Hepatocyte (in vitro differentiated cells): ENCODE data around the gene PSME1.

Experiments
- CTCF ChIP-seq: fragments of 200-600 bp; sonication (generic); IDR thresholded peaks from 2 replicates; pipeline ENCODE4 v1.5.1; 2016; ENCODE audit warnings: antibody characterized with exemption, mild to moderate bottlenecking; ENCODE audit not compliant: poor library complexity
- EZH2phosphoT487 ChIP-seq: fragments of 200-600 bp; sonication (generic); IDR thresholded peaks from one replicate; pipeline ENCODE4 v1.6.1; 2018; ENCODE audit warnings: antibody characterized with exemption, mild to moderate bottlenecking, low read depth, moderate library complexity; ENCODE audit not compliant: unreplicated experiment, severe bottlenecking

GRCh38 chr14:24098927-24099813, 36.8 kb upstream of the PSME1 start:
- TF ChIP-seq CTCF = no peak
- TF ChIP-seq EZH2phosphoT487 = no peak
